LNCaP clone FGC (cell line): ENCODE measurements around the gene CASKIN1.

ENCODE experiments used
- DNase-seq: peaks from one replicate; pipeline ENCODE4 v3.0.0-alpha.2; 2011; ENCODE audit warnings: low read depth
- H3K4me3 ChIP-seq: 2 replicates; pipeline ENCODE4 v1.5.1; 2011; ENCODE audit warnings: mild to moderate bottlenecking, low read depth, low read length, control low read depth
- TF ChIP-seq, protein P1 (sequence below): IDR thresholded peaks from 2 replicates; pipeline ENCODE4 v1.5.1; 2012; ENCODE audit warnings: mild to moderate bottlenecking; ENCODE audit not compliant: control insufficient read depth, insufficient read depth; ENCODE audit errors: extremely low read depth

CASKIN1 gene

DNA sequence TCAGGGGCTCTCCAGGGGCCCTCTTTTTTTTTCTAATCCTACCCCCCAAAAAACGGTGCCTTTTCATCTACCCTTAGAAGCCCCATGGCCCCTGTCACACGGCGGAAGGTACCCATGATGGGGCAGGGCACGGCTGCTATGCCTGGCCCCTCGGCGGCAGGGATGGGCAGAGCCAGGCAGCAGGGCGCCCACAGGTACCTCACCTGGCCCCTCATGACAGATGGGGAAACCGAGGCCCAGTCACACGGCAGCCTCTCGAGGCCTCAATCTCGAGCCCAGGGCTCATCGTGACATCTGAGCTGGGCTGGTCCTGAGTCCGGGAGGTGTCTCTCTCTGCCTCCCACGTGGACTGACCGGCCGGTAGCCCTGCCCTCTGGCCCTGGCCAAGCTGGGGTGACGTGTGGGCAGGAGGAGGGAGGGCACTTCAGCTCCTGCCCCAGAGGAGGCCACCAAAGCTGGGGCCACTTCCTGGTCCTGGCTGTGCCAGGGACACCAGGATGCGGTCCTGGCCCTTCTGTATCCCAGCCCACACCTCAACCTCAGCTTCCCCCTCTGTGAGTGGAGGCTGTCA, 29.3 kb downstream of the CASKIN1 start:
- TF ChIP-seq, protein P1, sequence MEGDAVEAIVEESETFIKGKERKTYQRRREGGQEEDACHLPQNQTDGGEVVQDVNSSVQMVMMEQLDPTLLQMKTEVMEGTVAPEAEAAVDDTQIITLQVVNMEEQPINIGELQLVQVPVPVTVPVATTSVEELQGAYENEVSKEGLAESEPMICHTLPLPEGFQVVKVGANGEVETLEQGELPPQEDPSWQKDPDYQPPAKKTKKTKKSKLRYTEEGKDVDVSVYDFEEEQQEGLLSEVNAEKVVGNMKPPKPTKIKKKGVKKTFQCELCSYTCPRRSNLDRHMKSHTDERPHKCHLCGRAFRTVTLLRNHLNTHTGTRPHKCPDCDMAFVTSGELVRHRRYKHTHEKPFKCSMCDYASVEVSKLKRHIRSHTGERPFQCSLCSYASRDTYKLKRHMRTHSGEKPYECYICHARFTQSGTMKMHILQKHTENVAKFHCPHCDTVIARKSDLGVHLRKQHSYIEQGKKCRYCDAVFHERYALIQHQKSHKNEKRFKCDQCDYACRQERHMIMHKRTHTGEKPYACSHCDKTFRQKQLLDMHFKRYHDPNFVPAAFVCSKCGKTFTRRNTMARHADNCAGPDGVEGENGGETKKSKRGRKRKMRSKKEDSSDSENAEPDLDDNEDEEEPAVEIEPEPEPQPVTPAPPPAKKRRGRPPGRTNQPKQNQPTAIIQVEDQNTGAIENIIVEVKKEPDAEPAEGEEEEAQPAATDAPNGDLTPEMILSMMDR = no peak
- DNase-seq = no peak
- no peak overlapping the region for H3K4me3 ChIP-seq

DNA sequence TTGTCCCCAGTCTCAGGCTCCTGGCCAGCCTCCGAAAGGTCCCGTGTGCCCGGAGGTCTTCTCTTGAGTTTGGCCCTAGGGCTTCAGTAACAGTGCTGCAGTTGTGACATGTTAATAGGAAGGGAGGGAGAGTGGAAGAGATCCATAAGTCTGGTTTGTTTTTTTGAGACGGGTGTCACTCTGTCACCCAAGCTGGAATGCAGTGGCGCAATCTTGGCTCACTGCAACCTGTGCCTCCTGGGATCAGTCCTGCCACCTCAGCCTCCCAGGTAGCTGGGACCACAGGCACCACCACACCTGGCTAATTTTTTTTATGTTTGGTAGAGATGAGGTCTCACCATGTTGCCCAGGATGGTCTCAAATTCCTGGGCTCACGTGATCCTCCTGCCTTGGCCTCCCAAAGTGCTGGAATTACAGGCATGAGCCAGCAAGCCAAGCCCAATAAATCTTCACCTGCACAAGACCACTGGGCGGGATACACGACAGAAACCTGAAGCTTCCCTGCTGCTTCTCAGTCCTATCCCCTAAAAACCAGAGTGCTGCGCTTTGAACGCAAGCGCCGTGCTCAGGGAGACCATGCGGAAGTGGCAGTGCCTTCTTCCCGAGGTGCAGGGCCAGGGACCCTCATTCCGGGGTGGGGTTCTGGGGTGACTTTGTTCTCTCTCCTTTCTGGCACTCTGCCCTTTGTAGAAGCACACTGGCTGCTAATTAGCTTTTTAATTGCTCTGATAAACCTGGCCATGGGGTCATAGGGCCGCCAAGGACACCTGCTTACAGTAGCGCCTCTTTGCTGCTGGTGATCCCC, 29.9 kb downstream of the CASKIN1 start:
- DNase-seq = no peak
- no peak overlapping the region for H3K4me3 ChIP-seq
- TF ChIP-seq, protein P1 = no peak

DNA sequence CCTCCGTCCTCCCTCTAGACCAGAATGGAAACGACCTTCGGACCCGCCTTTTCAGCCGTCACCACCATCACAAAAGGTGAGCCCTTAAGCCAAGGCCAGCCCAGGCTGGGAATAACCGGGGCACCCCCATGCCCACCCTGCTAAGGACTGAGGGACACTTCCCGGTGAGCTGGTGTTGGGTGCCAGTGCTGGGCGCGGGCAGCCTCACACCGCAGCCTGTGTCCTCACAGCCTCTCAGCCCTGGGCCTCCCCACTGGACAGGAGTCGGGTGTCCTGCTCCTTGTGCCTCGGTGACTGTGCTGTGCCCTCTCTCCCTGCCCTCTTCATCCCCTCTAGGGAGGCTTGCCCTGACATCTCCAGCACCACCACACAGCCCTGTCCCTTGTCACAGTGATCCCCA, 30.5 kb downstream of the CASKIN1 start:
- no peak for DNase-seq
- TF ChIP-seq, protein P1 = no peak

DNA sequence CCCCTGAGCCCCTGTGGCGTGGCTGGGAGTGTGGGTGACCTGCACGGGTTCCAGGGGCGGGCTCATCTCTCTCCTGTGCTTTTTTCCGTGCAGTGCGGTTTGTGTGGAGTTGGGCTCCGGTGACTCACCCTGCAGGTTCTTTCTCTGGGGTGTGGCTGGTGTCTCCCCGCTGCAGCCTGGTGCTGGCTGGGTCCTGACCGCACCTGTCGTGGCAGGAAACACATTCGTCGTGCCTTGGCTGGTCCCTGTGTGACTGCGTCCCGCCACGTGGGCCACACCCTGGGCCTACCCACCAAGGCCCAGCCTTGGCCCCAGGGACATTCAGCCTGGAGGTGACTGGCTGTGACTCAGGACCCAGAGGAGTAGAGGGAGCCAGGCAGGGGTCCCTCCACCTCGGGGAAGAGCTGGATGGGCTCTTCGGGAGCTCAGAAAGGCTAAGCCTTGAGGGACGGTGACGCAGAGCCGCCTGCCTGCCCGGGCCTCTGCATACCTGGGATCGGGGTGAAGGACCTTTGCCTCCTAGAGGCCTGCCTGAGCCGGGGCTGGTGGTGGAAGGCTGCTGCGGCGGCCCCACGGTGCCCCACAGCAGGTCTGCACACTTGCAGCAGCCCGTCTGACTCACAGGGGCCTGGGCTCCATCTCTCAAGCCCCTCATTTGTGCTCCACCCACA, 33.1 kb downstream of the CASKIN1 start:
- no peak for DNase-seq
- TF ChIP-seq, protein P1 = no peak

More for the DNA sequence above, 30.5 kb downstream of the CASKIN1 start:
- no peak overlapping the region for H3K4me3 ChIP-seq

DNA sequence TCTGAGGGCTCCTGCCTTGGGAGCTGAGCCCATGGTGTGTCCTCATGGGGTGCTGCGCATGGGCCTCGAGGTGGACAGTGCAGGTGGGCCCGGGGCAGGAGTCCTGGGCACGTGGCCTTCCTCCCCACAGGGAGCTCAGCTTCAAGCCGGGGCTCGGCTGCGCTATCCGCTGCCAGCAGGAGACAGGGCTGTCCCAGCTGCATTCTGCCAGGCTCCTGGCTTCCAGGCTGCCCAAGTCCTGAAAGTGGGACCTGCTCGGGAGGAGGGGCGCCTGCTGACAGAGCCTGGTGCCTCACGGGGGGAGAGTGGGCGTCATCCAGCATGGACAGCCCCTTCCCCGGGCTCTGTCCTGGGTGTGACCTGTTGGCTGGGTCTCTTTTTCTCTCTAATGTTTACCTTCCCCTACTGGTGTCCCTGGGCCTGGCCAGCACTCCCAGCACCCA, 33.7 kb downstream of the CASKIN1 start:
- TF ChIP-seq, protein P1 = no peak
- H3K4me3 ChIP-seq = no peak overlapping the region
- no peak for DNase-seq

More for the DNA sequence above, 33.1 kb downstream of the CASKIN1 start:
- no peak overlapping the region for H3K4me3 ChIP-seq

DNA sequence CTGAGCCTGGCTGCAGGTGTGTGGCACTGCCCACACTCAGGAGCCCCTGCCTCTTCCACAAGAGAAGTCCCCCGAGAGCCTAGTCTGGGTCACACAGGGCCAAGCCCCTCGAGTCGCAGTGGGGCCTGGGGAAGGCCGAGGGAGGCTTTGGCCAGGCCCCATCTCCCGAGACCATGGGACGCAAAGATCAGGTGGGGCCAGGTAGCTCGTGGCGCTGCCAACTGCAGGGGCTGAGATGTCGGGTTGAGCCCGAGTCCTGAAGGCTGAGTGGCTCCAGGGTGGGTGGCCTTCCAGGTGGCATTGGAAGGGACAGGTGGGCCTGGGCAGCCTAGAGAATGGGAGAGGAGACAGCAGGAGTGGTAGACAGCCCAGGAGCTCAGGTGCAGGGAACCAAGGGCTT, 34.5 kb downstream of the CASKIN1 start:
- no peak for DNase-seq
- TF ChIP-seq, protein P1 = no peak
- H3K4me3 ChIP-seq = no peak overlapping the region
